B cell (primary cell): ENCODE data around the gene ELFN1. TPM values are rescaled to one million over a fixed set of nuclear protein-coding genes. Genes with fewer than 3 reads are reported as not detected.

Experiments used
- ATAC-seq: fragments of 200-7000 bp; cut with Tn5 transposase; one replicate; pipeline ENCODE4 v1.10.0; 2021; ENCODE audit warnings: low read depth, mild to moderate bottlenecking, moderate number of reproducible peaks, moderate library complexity
- CTCF ChIA-PET: fragments of 350-600 bp; sonication (Branson Sonifier 250); formaldehyde crosslinking; loops from one replicate; lab custom pipeline; 2021; ENCODE audit warnings: antibody characterized with exemption, inconsistent platforms; lab: Charles Lee
- POLR2A ChIA-PET: fragments of 350-600 bp; sonication (Branson Sonifier 250); formaldehyde crosslinking; loops from one replicate; lab custom pipeline; 2021; ENCODE audit warnings: antibody characterized with exemption; lab: Charles Lee
- DNase-seq: peaks from one replicate; pipeline ENCODE4 v3.0.0; 2013
- H2AFZ ChIP-seq: 2 replicates; pipeline ENCODE4 v1.6.1; 2012; ENCODE audit warnings: mild to moderate bottlenecking, low read depth, low read length; ENCODE audit not compliant: insufficient read depth, poor library complexity, severe bottlenecking
- H3K27ac ChIP-seq, 2 donors: 1 replicate in 1 of 2; 2 replicates in 1 of 2; pipeline ENCODE4 v1.5.1; 2012 to 2013; ENCODE audit warnings: low read length in 2 of 2, mild to moderate bottlenecking in 2 of 2, moderate library complexity in 1 of 2
- H3K27me3 ChIP-seq, 4 experiments: fragments of 200-600 bp in 1 of 4; sonication (generic) in 1 of 4; replicated peaks in 1 of 4; 1 replicate in 2 of 4; 2 replicates in 2 of 4; pipeline versions ENCODE4 v1.6.1 to v1.7.0; 2013 to 2016; ENCODE audit warnings: low read length in 3 of 4, mild to moderate bottlenecking in 2 of 4, mixed read lengths in 1 of 4, moderate library complexity in 1 of 4; ENCODE audit not compliant: insufficient read depth in 4 of 4, control insufficient read depth in 3 of 4; ENCODE audit errors: control extremely low read depth in 1 of 4
- H3K36me3 ChIP-seq, 2 experiments: replicated peaks in 1 of 2; 1 replicate in 1 of 2; 2 replicates in 1 of 2; pipeline versions ENCODE4 v1.6.1 to v1.7.1; 2013; ENCODE audit warnings: low read length in 1 of 2; ENCODE audit not compliant: insufficient read depth in 2 of 2, control insufficient read depth in 1 of 2; ENCODE audit errors: control extremely low read depth in 1 of 2, extremely low read depth in 1 of 2
- H3K4me1 ChIP-seq, 2 donors: fragments of 200-600 bp in 1 of 2; sonication (generic) in 1 of 2; 1 replicate in 1 of 2; 2 replicates in 1 of 2; pipeline versions ENCODE4 v1.5.1 to v1.6.1; 2013 to 2017; ENCODE audit warnings: low read length in 2 of 2; ENCODE audit not compliant: control insufficient read depth in 2 of 2, insufficient read depth in 2 of 2
- H3K4me2 ChIP-seq: replicated peaks from 2 replicates; pipeline ENCODE3; 2012; ENCODE audit warnings: mild to moderate bottlenecking, low read depth, low read length; ENCODE audit not compliant: poor library complexity, severe bottlenecking
- H3K4me3 ChIP-seq, 5 experiments: fragments of 200-600 bp in 1 of 5; sonication (generic) in 1 of 5; 1 replicate in 3 of 5; 2 replicates in 2 of 5; pipeline versions ENCODE4 v1.5.1 to v1.7.0; 2011 to 2016; ENCODE audit warnings: low read length in 4 of 5, mild to moderate bottlenecking in 4 of 5, low read depth in 2 of 5, control low read depth in 1 of 5, moderate library complexity in 1 of 5; ENCODE audit not compliant: insufficient read depth in 1 of 5; ENCODE audit errors: control extremely low read depth in 1 of 5, extremely low read depth in 1 of 5
- H3K79me2 ChIP-seq: fragments of 200-600 bp; sonication (generic); one replicate; pipeline ENCODE4 v1.6.0; 2016; ENCODE audit warnings: low read length; ENCODE audit not compliant: control insufficient read depth, insufficient read depth
- H3K9ac ChIP-seq: fragments of 200-600 bp; sonication (generic); 2 replicates; pipeline ENCODE4 v1.6.1; 2017; ENCODE audit warnings: mild to moderate bottlenecking, low read length, moderate library complexity
- H3K9me3 ChIP-seq, 3 donors: one replicate each; pipeline versions ENCODE4 v1.6.1 to v1.7.1; 2013; ENCODE audit warnings: low read length in 2 of 3; ENCODE audit not compliant: control insufficient read depth in 2 of 3, insufficient read depth in 1 of 3; ENCODE audit errors: control extremely low read depth in 1 of 3
- H4K20me1 ChIP-seq: 2 replicates; pipeline ENCODE4 v1.6.0; 2012; ENCODE audit warnings: mild to moderate bottlenecking, low read length; ENCODE audit not compliant: insufficient read depth, control insufficient read depth, poor library complexity, severe bottlenecking
- H3K27ac Mint-ChIP-seq: one replicate; pipeline ENCODE4 v1.8.0; 2021; ENCODE audit warnings: mixed read lengths
- H3K27me3 Mint-ChIP-seq: one replicate; pipeline ENCODE4 v1.8.0; 2021; ENCODE audit warnings: mixed read lengths
- H3K4me1 Mint-ChIP-seq: one replicate; pipeline ENCODE4 v1.8.0; 2021; ENCODE audit warnings: mixed read lengths
- H3K4me3 Mint-ChIP-seq: one replicate; pipeline ENCODE4 v1.8.0; 2021; ENCODE audit warnings: mixed read lengths
- H3K9me3 Mint-ChIP-seq: one replicate; pipeline ENCODE4 v1.8.0; 2022; ENCODE audit warnings: mixed read lengths; ENCODE audit not compliant: insufficient read depth
- EZH2 ChIP-seq: IDR thresholded peaks from 2 replicates; pipeline ENCODE4 v1.6.1; 2012; ENCODE audit warnings: borderline replicate concordance, low read depth, mild to moderate bottlenecking, moderate library complexity, low read length; ENCODE audit not compliant: insufficient read depth, poor library complexity, severe bottlenecking
- WGBS: methylation state at CpG from one replicate; pipeline ENCODE4 v1.1.5; 2013; ENCODE audit warnings: missing lambda C conversion rate; ENCODE audit not compliant: insufficient coverage; 5-methylcytosine and 5-hydroxymethylcytosine counted together
- intact Hi-C: fragments of 100-400 bp; cut with micrococcal nuclease; formaldehyde crosslinking; loops from one replicate; pipeline ENCODE4 v1.10.0; 2022
- polyA plus RNA-seq: library from polyadenylated mRNA; depleted of rRNA; stranded (reverse); fragments of >200 nt; gene quantifications from 2 replicates; pipeline ENCODE4 v1.2.3, GENCODE V29; 2012
- total RNA-seq, 2 donors: library from RNA; stranded (reverse); fragments of 120-200 nt in 1 of 2; gene quantifications; 1 replicate in 1 of 2; 2 replicates in 1 of 2; pipeline versions ENCODE4 v1.2.3 to v1.2.4, GENCODE V29; 2013 to 2022
- TF ChIP-seq, protein P1 (sequence below): fragments of 200-600 bp; IDR thresholded peaks from one replicate; pipeline ENCODE4 v1.8.0; 2022; ENCODE audit warnings: antibody characterized with exemption, mild to moderate bottlenecking

Gene ELFN1
- total and polyA plus RNA-seq, 2 donors (not counting 1 experiment from before 2014, with no cell fraction given), result 0.12 TPM; not detected in 1

- ATAC-seq, result no peak
- peaks cover 14% of the 10 kb centered on the region for H3K27me3 Mint-ChIP-seq
Measured at GRCh38 chr7:1678081-1678543, 8.0 kb downstream of the ELFN1 start.

GRCh38 chr7:1678571-1679325 lies 8.7 kb downstream of the ELFN1 start:
- Histone ChIP-seq H3K9me3 (peaks cover 0 to 51% (median 19%) of the 10 kb centered on the region in 3 donors), H3K4me1 (peaks cover 4 to 7% of the 10 kb centered on the region in 2 donors), H3K9ac (no peak overlapping the region), H2AFZ (no peak overlapping the region), H4K20me1 (no peaks in the 10 kb centered on the region), H3K4me3 (no peak overlapping the region), H3K36me3 (no peaks in the 10 kb centered on the region), H3K27ac (no peak overlapping the region), H3K4me2 (no peak overlapping the region), H3K27me3 (peaks cover 0 to 33% (median 2%) of the 10 kb centered on the region in 4 experiments), H3K79me2 (no peaks in the 10 kb centered on the region)
- Mint-ChIP-seq H3K4me3 (no peak overlapping the region), H3K4me1 (peaks cover 9% of the 10 kb centered on the region), H3K27ac (no peak overlapping the region), H3K27me3 (peaks cover 13% of the 10 kb centered on the region), H3K9me3 (peaks cover 11% of the 10 kb centered on the region)
- ChIA-PET CTCF (no interaction called here), POLR2A (no interaction called here)
- no peak for DNase-seq
- ATAC-seq, result no peak
- WGBS, result 92% methylated on average over 29 of the region's 30 CpGs
- intact Hi-C loops, result no loop called here
- TF ChIP-seq, protein P1, sequence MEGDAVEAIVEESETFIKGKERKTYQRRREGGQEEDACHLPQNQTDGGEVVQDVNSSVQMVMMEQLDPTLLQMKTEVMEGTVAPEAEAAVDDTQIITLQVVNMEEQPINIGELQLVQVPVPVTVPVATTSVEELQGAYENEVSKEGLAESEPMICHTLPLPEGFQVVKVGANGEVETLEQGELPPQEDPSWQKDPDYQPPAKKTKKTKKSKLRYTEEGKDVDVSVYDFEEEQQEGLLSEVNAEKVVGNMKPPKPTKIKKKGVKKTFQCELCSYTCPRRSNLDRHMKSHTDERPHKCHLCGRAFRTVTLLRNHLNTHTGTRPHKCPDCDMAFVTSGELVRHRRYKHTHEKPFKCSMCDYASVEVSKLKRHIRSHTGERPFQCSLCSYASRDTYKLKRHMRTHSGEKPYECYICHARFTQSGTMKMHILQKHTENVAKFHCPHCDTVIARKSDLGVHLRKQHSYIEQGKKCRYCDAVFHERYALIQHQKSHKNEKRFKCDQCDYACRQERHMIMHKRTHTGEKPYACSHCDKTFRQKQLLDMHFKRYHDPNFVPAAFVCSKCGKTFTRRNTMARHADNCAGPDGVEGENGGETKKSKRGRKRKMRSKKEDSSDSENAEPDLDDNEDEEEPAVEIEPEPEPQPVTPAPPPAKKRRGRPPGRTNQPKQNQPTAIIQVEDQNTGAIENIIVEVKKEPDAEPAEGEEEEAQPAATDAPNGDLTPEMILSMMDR, result no peak

More at GRCh38 chr7:1678081-1678543, 8.0 kb downstream of the ELFN1 start:
- Mint-ChIP-seq H3K4me3 (no peak overlapping the region), H3K4me1 (peaks cover 9% of the 10 kb centered on the region), H3K9me3 (peaks cover 7% of the 10 kb centered on the region), H3K27ac (no peak overlapping the region)
- no peak for DNase-seq
- intact Hi-C loops, result no loop called here
- 81% methylated on average over 12 of the region's 13 CpGs for WGBS
- H3K4me3 ChIP-seq, result no peak overlapping the region
- H3K79me2 ChIP-seq, result no peaks in the 10 kb centered on the region
- no peak overlapping the region for H3K9ac ChIP-seq
- no peak overlapping the region for H3K27ac ChIP-seq
- H3K4me2 ChIP-seq, result no peak overlapping the region
- H2AFZ ChIP-seq, result no peak overlapping the region
- no peaks in the 10 kb centered on the region for H3K36me3 ChIP-seq
- peaks cover 0 to 50% (median 13%) of the 10 kb centered on the region in 3 donors for H3K9me3 ChIP-seq
- peaks cover 0 to 37% (median 2%) of the 10 kb centered on the region in 4 experiments for H3K27me3 ChIP-seq
- H3K4me1 ChIP-seq, result peaks cover 4 to 7% of the 10 kb centered on the region in 2 donors
- TF ChIP-seq, protein P1, result no peak
- no peak for TF ChIP-seq EZH2
- no peaks in the 10 kb centered on the region for H4K20me1 ChIP-seq
- ChIA-PET CTCF (no interaction called here), POLR2A (no interaction called here)
